Iris pigment epithelial cell (primary cell): ENCODE results near the gene TMEM240.
"Not testable (repeated sequence)": the region's sequence is repeated elsewhere in the genome, so short reads cannot be mapped to it uniquely, and the experiment has no call there.

Experiments
- DNase-seq: peaks from one replicate; pipeline ENCODE4 v3.0.0-alpha.2; 2011; ENCODE audit warnings: low read depth

TMEM240 gene

DNA sequence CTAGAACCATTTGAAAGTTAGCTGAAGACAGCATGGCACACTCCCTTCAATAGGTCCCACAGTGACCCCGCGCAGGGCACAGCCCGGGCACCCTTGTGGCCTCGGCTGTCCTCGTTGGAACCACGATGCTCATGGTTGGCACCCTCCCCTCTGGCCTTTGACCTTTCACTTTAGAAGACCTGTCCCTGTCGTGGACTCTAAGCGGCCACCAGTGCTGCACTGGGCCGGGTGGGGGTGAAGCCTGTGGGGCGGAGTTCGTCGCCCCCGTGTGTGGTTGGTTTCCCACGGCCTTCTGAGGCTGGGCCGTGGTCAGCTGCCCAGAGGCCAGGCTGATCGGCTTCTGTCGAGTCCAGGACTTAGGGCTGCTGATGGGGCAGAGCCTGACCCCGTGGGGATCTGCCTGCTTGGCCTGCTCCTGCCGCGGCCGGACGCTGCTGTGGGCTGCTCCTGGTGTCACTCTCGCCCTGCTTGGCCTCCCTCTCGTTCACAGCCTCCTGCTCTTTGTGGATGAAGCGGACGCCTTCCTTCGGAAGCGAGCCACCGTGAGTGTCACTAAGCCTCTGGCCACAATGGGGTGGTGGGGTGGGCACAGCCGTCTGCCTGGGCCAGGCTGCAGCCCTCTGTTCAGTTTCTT, 15.6 kb downstream of the TMEM240 start:
- DNase-seq = not testable (repeated sequence)

- not testable (repeated sequence) for DNase-seq
Measured at GRCh38 chr1:1523651-1524050, 16.8 kb downstream of the TMEM240 start.

GRCh38 chr1:1523226-1523625, 17.2 kb downstream of the TMEM240 start:
- not testable (repeated sequence) for DNase-seq

DNA sequence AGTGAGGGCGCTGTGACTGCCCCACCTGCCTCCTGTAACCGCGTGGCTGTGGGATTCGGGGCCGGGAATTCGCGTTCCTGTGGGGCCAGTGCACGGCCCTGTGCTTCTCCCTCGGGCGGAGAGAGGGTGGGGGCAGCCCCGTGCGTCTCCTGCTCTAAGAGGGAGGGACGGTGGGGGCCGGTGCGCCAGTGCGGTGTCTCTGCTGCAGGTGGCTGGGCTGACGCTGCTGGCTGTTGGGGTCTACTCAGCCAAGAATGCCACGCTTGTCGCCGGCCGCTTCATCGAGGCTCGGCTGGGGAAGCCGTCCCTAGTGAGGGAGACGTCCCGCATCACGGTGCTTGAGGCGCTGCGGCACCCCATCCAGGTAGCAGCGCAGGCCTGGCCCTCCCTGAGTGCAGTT, 17.9 kb downstream of the TMEM240 start:
- DNase-seq = not testable (repeated sequence)

DNA sequence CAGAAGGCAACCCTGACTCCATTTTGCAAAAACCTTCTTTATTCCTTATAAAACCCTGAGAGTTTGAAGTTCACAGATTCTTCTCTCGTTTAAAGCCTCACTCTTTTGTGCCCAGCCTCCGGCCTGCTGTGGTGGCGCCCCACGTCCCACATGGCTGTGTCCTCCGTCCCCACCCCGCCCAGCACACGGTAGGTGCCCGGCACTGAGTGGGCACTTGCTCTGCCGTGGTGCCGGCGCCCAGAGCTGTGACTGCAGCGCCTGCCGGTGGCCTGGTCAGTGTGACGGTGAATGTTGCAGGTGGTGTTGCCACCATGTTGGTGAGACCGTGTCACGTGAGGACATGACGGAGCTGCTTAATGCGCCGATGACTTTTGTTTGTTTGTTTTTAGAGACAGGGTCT, 19.1 kb downstream of the TMEM240 start:
- DNase-seq = no peak

GRCh38 chr1:1519805-1520505, 20.5 kb downstream of the TMEM240 start:
- not testable (repeated sequence) for DNase-seq

GRCh38 chr1:1518621-1519007, 21.8 kb downstream of the TMEM240 start:
- not testable (repeated sequence) for DNase-seq

- DNase-seq = no peak
Measured at GRCh38 chr1:1517973-1518620, 22.3 kb downstream of the TMEM240 start.

DNA sequence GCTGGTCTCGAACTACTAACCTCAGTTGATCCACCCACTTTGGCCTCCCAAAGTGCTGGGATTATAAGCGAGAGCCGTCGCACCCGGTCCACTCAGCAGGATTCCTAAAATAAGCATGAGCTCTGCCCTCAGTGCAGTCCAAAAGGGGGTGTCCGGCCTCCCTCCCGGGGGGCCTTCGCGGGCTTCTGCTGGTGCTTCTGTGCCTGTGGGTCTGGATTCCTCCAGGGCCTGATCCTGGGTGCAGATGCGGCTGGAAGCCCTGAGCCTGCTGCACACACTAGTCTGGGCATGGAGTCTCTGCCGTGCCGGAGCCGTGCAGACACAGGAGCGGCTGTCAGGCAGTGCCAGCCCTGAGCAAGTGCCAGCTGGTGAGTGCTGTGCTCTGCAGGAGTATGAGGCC, 23.5 kb downstream of the TMEM240 start:
- not testable (repeated sequence) for DNase-seq

DNA sequence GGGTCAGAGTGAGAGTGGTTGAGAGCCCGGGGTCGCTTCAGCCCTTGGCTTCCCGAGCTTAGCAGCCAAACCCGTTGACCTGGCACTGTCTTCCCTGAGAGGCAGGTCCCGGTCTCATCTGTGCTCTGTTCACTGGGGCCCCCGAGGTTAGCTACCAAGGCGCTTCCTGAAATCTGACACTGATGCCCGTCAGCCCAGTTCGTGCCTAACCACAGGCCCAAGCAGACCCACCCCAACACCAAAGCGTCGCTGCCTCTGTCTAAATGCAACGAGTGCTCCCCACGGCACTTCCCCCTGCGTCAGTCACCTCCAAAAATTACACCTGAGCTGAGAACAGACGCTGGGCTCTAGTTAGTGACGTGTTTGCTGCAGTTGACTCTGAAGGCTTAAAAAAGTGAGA, 26.0 kb downstream of the TMEM240 start:
- DNase-seq = not testable (repeated sequence)

- not testable (repeated sequence) for DNase-seq
Measured at GRCh38 chr1:1513675-1514074, 26.7 kb downstream of the TMEM240 start.

DNA sequence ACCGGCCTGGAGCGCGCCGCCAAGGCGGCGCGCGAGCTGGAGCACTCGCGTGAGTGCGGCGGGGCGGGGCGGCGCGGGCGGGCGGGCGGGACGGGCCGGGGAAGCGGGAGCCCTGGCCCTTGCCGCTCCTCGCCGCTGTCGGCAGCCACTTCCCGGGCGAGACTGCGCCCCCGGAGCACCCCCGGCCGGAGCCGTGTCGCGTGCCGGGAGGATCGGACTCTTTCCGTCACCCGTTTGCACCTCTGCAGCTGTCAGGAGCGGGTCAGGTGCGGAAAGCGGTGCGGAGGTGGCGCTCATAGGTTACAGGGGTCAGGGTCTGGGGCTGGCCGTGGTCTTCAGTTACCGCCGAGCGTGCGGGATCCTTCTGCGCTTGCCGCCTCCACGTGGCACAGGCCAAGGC, 28.0 kb downstream of the TMEM240 start:
- not testable (repeated sequence) for DNase-seq

GRCh38 chr1:1511533-1512285, 28.7 kb downstream of the TMEM240 start, which contains the start of gene ATAD3A:
Gene ATAD3A (plus strand): TSS chr1:1512162. CDS start chr1:1512269, 107 bp downstream.
- DNase-seq = peak; percentile 99

- peak; percentile 7 for DNase-seq
Measured at GRCh38 chr1:1510912-1511532, 29.4 kb downstream of the TMEM240 start.

DNA sequence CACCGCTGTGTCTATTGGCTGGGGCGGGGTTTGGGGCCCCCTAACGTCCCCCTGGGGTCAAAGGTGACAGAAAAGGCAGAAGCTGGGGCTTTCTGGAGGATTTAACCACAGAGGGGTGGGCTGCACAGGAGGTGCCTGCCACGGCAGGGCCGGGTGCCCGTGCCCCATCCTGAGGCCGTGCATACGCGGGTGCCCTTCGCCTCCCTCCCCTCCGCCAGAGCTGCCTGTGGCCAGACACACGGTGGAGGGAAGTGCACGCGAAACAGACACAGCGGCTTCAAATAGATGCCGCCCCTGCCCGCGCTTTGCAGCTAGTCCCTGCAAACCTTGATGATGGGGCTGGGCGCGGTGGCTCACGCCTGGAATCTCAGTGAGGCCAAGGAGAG, 31.0 kb downstream of the TMEM240 start:
- not testable (repeated sequence) for DNase-seq

GRCh38 chr1:1508775-1509464, 31.5 kb downstream of the TMEM240 start:
- DNase-seq = not testable (repeated sequence)

GRCh38 chr1:1507305-1507704, 33.1 kb downstream of the TMEM240 start:
- DNase-seq = no peak

- not testable (repeated sequence) for DNase-seq
Measured at GRCh38 chr1:1505801-1506200, 34.6 kb downstream of the TMEM240 start.

GRCh38 chr1:1505366-1505798, 35.0 kb downstream of the TMEM240 start:
- DNase-seq = not testable (repeated sequence)

- peak; percentile 44 for DNase-seq
Measured at GRCh38 chr1:1504777-1505365, 35.6 kb downstream of the TMEM240 start.
